IPS DF 6.9 (cell line): ENCODE measurements around the gene LRRC63.
"Not testable (repeated sequence)": the region's sequence is repeated elsewhere in the genome, so short reads cannot be mapped to it uniquely, and the experiment has no call there.

Experiments used
- DNase-seq: peaks from one replicate; pipeline ENCODE4 v3.0.0-alpha.2; 2013; ENCODE audit warnings: low read depth, low spot score
- H3K27ac ChIP-seq: one replicate; pipeline ENCODE4 v1.5.1; 2013; ENCODE audit warnings: low read length, control low read depth
- H3K27me3 ChIP-seq: 2 replicates; pipeline ENCODE4 v1.6.1; 2013; ENCODE audit warnings: mild to moderate bottlenecking, low read length; ENCODE audit not compliant: control insufficient read depth, insufficient read depth
- H3K36me3 ChIP-seq: 2 replicates; pipeline ENCODE4 v1.6.1; 2013; ENCODE audit warnings: low read length; ENCODE audit not compliant: control insufficient read depth, insufficient read depth
- H3K4me1 ChIP-seq: 2 replicates; pipeline ENCODE4 v1.6.1; 2013; ENCODE audit warnings: low read length; ENCODE audit not compliant: control insufficient read depth, insufficient read depth
- H3K4me3 ChIP-seq: 2 replicates; pipeline ENCODE4 v1.5.1; 2013; ENCODE audit warnings: mild to moderate bottlenecking, low read length
- H3K9me3 ChIP-seq: 2 replicates; pipeline ENCODE4 v1.6.1; 2013; ENCODE audit warnings: low read length, inconsistent platforms; ENCODE audit not compliant: control insufficient read depth, insufficient read depth
- WGBS: extraction: QIAGEN DNeasy Blood & Tissue Kit; methylation state at CpG from one replicate; pipeline ENCODE4 v1.1.7; 2013; ENCODE audit warnings: mixed read lengths, missing lambda C conversion rate; ENCODE audit not compliant: insufficient read length, insufficient coverage; 5-methylcytosine and 5-hydroxymethylcytosine counted together

The LRRC63 gene

GRCh38 chr13:46211483-46212351, at the start of gene LRRC63:
TSS of gene LRRC63 (plus strand) at chr13:46211928. CDS start at chr13:46213035, 1,107 bp downstream.
- H3K4me1 ChIP-seq: no peaks in the 10 kb centered on the region
- no peaks in the 10 kb centered on the region; the same call in 1 of the 2 replicates for H3K27me3 ChIP-seq
- H3K9me3 ChIP-seq: no peaks in the 10 kb centered on the region
- H3K4me3 ChIP-seq: peak within 1 kb of the TSS; percentile 40; the same call in 1 of the 2 replicates
- no peaks in the 10 kb centered on the region for H3K36me3 ChIP-seq
- H3K27ac ChIP-seq: no peak within 1 kb of the TSS
- WGBS: no CpG with 5 or more reads among the region's 53 CpGs
- no peak for DNase-seq

- WGBS: no CpG with 5 or more reads among the region's 36 CpGs
- not testable (repeated sequence) for H3K4me3 ChIP-seq, H3K9me3 ChIP-seq, H3K27me3 ChIP-seq, DNase-seq, H3K4me1 ChIP-seq, H3K27ac ChIP-seq, H3K36me3 ChIP-seq
Observed at GRCh38 chr13:46162741-46163140, 49.0 kb upstream of the LRRC63 start.

DNA sequence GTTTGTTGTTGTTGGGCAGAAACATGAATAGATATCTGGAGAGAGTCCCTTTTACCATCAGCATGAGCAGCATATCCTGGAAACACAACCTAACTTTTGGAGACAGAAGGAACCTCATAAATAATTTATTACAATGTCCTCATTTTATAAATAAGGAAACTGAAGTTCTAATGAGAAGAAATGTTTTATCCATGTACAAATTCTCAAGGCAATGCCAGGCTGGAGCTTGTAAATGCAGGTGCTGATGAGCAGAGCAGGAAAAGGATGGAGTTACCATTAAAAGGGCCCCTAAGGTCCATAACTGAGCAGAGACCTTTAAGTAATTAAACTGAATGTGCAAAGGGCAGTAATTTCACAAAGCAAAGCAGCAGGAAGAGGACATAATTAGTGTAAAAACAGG, 47.1 kb upstream of the LRRC63 start:
- Histone ChIP-seq H3K27me3 (no peaks in the 10 kb centered on the region), H3K4me3 (no peak overlapping the region), H3K4me1 (no peaks in the 10 kb centered on the region), H3K9me3 (no peaks in the 10 kb centered on the region), H3K36me3 (no peaks in the 10 kb centered on the region), H3K27ac (no peak overlapping the region)
- DNase-seq: no peak

DNA sequence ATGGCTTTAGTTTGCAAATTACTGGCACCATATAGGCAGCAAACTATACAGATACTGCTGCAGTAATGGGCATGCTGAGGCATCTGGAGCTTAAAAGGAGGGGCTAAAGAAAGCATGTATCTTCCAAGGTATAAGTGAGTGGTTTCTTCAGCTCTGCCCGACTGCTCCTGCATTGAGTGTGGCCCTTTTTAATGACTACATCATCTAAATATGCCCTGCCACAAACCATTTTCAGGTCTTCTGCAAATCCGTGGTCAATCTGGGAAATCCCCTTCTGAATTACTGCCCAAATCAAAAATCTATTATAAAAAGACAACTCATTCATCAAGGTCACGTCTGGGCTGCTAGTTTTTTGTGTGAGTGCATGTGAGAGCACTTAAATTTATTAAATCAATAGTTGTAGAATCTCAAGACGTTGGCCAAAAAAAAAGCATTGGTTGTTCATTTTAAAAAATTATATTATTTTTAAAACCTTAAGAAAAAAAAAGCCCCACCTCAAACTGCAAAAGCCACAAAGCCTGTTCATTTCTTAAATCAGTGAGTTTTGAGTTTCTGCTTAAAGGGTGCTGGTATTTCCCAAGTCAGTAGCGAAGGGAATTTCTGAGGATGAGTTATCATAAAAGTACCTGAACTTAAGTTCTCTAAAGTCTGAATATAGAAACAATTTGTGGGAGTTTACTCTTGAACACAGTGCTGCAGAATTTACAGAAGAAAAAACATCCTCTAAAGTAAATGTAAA, 46.1 kb upstream of the LRRC63 start:
- Histone ChIP-seq H3K4me1 (no peaks in the 10 kb centered on the region), H3K27ac (no peak overlapping the region), H3K4me3 (no peak overlapping the region), H3K36me3 (no peaks in the 10 kb centered on the region), H3K27me3 (no peaks in the 10 kb centered on the region), H3K9me3 (no peaks in the 10 kb centered on the region)
- WGBS: no CpG with 5 or more reads among the region's 5 CpGs
- no peak for DNase-seq

DNA sequence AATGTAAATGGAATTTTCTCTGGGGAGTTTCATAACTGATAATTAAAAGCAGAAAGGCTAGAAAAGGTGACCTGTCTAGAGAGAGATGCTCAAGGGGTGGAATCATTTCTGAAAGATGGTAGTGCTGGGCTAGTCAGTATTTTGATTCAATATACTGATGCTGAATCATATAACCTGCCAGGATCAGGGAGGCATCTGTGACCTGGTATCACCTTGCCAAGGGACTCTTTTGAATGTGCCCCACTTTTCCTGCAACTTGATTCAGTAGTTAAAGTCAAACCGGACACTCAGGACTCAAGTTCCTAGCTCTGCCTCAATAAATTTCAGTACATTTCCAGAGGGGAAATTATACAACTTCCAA, 45.5 kb upstream of the LRRC63 start:
- no peak overlapping the region for H3K27ac ChIP-seq
- H3K4me3 ChIP-seq: no peak overlapping the region
- no CpG with 5 or more reads among the region's 1 CpG for WGBS
- no peaks in the 10 kb centered on the region for H3K9me3 ChIP-seq
- H3K36me3 ChIP-seq: no peaks in the 10 kb centered on the region
- no peaks in the 10 kb centered on the region for H3K4me1 ChIP-seq
- H3K27me3 ChIP-seq: no peaks in the 10 kb centered on the region
- no peak for DNase-seq

DNA sequence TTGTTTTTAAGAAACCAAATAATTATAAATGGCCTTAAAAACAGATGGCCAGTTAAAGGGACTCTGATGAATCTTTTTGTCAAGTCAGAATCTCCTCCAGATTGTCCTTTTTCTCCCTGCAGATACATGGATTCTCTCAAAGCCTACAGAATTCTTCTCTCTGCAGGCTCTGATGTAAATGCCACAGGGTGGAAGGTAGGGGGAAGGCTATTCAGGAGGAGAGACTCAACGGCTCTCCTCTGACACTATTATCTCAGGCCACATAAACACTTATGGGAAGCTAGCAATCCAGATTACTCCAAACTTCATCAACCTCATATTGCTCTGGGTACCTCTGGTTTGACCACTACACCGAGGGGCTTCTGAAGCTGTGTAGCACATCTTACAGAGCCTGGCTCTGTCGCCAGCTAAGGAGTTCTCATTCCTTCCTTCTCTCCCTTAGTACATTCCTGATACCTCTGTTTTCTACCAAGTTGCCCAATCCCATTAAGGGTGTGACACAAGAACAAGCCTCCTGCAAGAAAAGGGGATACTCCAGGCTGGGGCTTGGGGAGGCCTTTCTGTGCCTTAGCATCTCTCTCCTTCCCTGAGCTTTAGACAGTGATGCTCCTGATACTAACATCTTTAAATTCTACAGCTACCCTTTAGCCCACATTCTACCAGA, 44.6 kb upstream of the LRRC63 start:
- WGBS: no CpG with 5 or more reads among the region's 3 CpGs
- no peak for DNase-seq
- H3K36me3 ChIP-seq: no peaks in the 10 kb centered on the region
- H3K9me3 ChIP-seq: no peaks in the 10 kb centered on the region
- no peaks in the 10 kb centered on the region for H3K27me3 ChIP-seq
- H3K27ac ChIP-seq: no peak overlapping the region
- no peak overlapping the region for H3K4me3 ChIP-seq
- H3K4me1 ChIP-seq: no peaks in the 10 kb centered on the region

DNA sequence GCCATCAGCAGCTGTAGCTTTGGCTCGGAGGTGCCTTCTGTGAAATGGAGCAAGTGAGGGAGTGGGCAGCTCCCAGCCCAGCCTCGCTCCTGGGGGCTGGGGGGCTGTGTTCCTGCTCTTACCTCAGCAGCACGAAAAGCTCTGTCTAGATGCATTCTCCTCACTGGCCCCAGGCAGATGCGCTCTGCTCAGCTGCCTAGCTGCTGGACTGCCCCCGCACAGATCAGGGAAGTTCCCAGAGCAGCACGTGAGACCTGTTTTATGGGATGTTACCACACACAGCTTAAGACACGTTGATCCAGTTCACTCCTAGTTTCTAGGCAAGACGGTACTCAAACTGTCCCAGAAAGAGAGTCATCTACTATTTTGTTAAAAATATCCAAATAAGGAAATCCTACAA, 43.4 kb upstream of the LRRC63 start:
- no peaks in the 10 kb centered on the region for H3K36me3 ChIP-seq
- H3K4me3 ChIP-seq: no peak overlapping the region
- no peaks in the 10 kb centered on the region for H3K4me1 ChIP-seq
- no CpG with 5 or more reads among the region's 8 CpGs for WGBS
- no peak for DNase-seq
- H3K27me3 ChIP-seq: no peaks in the 10 kb centered on the region
- H3K9me3 ChIP-seq: no peaks in the 10 kb centered on the region
- no peak overlapping the region for H3K27ac ChIP-seq

DNA sequence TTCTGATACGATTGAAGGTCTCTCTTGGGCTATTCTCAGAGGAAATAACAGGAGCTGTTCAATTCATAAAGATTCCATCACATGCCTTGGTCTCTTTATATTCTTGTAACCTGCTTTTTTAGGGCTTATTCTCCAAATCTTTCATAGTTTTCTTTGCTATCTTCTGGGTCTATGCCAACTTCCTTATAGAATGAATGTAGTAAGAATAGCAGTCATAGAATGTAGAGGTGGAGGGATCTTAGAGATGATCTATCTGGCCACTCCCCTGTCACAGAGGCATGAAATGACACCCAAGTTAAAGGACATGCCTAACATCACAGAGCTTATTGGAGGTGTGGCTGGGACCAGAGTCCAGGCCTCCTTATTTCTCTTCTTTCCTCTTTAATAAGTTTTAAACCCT, 42.9 kb upstream of the LRRC63 start:
- Histone ChIP-seq H3K4me1 (no peaks in the 10 kb centered on the region), H3K4me3 (no peak overlapping the region), H3K27ac (no peak overlapping the region), H3K27me3 (no peaks in the 10 kb centered on the region), H3K36me3 (no peaks in the 10 kb centered on the region), H3K9me3 (no peaks in the 10 kb centered on the region)
- no CpG with 5 or more reads among the region's 1 CpG for WGBS
- DNase-seq: no peak

DNA sequence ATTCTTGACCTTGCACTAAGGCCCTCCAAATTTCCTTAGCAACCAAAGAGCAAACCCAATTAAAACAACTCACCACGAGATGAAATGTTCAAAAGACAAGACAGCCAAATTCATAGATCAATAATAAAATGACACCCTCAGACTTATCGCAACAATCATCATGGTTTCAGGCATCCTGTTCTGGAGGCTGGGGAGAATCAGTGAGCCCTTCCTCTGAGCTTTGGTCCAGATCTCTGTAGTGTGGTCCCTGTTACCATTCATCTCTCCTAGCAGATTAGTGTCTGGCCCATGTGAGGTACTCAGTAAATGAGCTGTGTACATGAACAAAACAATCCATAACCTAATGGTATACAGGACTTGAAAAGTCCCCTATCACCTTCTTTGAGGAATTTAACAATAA, 42.0 kb upstream of the LRRC63 start:
- no peaks in the 10 kb centered on the region for H3K4me1 ChIP-seq
- no CpG with 5 or more reads among the region's 2 CpGs for WGBS
- H3K27me3 ChIP-seq: no peaks in the 10 kb centered on the region
- no peaks in the 10 kb centered on the region for H3K9me3 ChIP-seq
- DNase-seq: no peak
- H3K4me3 ChIP-seq: no peak overlapping the region
- no peaks in the 10 kb centered on the region for H3K36me3 ChIP-seq
- no peak overlapping the region for H3K27ac ChIP-seq

DNA sequence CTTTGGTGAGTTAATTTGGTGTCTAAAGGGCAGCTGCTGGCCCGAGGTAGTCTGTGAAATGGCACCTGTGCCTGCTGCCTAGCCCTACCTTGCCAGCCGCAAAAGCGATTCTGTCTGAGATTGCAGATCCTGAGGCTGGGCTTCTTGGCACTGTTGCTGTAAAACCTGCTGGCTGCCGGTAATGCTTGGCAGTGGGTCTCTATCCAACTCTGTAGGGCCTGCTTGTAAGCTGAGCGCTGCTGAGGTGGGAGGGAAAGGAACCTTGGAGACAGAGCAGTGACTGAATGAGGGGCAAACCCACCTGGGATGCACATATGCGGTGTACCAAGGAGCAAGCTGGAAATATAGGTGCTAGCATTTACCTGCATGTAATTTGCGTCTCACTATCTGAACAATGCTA, 41.5 kb upstream of the LRRC63 start:
- Histone ChIP-seq H3K36me3 (no peaks in the 10 kb centered on the region), H3K4me3 (no peak overlapping the region), H3K27ac (no peak overlapping the region), H3K27me3 (no peaks in the 10 kb centered on the region), H3K9me3 (no peaks in the 10 kb centered on the region), H3K4me1 (no peaks in the 10 kb centered on the region)
- no CpG with 5 or more reads among the region's 7 CpGs for WGBS
- DNase-seq: no peak
